K562 (cell line): ENCODE data around the gene ATAD3B. TPM values are rescaled to one million over a fixed set of nuclear protein-coding genes. Genes with fewer than 3 reads are reported as not detected.

Source experiments
- CBX5 ChIP-seq: IDR thresholded peaks from 2 replicates; pipeline ENCODE4 v1.6.1; 2014; ENCODE audit warnings: low read depth, borderline replicate concordance
- E2F3 ChIP-seq: fragments of 250-450 bp; sonication (Bioruptor Pico); IDR thresholded peaks from 2 replicates; pipeline ENCODE4 v1.4.0; 2020; ENCODE audit warnings: mild to moderate bottlenecking
- ILK ChIP-seq: fragments of 450-650 bp; IDR thresholded peaks from 2 replicates; pipeline ENCODE4 v1.6.1; 2016; ENCODE audit warnings: missing genetic modification characterization, low read depth, mild to moderate bottlenecking, missing compliant biosample characterization, moderate library complexity, borderline replicate concordance
- KAT7 ChIP-seq: sonication (generic); formaldehyde crosslinking; IDR thresholded peaks from 2 replicates; pipeline ENCODE4 v1.8.0; 2022; ENCODE audit warnings: missing genetic modification reagents, mild to moderate bottlenecking, borderline replicate concordance
- MCM2 ChIP-seq: fragments of 450-650 bp; IDR thresholded peaks from 2 replicates; pipeline ENCODE4 v1.6.1; 2017; ENCODE audit warnings: low read depth, mild to moderate bottlenecking
- MEF2D ChIP-seq: conservative IDR thresholded peaks from 2 replicates; pipeline ENCODE4 v1.6.1; 2016; ENCODE audit warnings: low read depth, missing genetic modification characterization, missing compliant biosample characterization
- NCOA6 ChIP-seq: fragments of 450-650 bp; IDR thresholded peaks from 2 replicates; pipeline ENCODE4 v1.6.1; 2017; ENCODE audit warnings: mild to moderate bottlenecking
- NRF1 ChIP-seq, 2 experiments: fragments of 450-650 bp; IDR thresholded peaks in 1 of 2; conservative IDR thresholded peaks in 1 of 2; 2 replicates each; pipeline ENCODE4 v1.6.1; 2014; ENCODE audit warnings: mild to moderate bottlenecking in 2 of 2
- PHF8 ChIP-seq: fragments of 200-600 bp; sonication (generic); IDR thresholded peaks from 2 replicates; pipeline ENCODE4 v1.6.1; 2012; ENCODE audit warnings: mixed run types, mild to moderate bottlenecking, inconsistent platforms, low read length, moderate library complexity, borderline replicate concordance
- PRMT5 ChIP-seq: sonication (generic); formaldehyde crosslinking; IDR thresholded peaks from 2 replicates; pipeline ENCODE4 v1.5.0; 2020; ENCODE audit warnings: missing genetic modification reagents
- SIN3A ChIP-seq, 2 experiments: fragments of 150-350 bp in 1 of 2; IDR thresholded peaks; 2 replicates each; pipeline ENCODE4 v1.6.1; 2011 to 2016; ENCODE audit warnings: borderline replicate concordance in 2 of 2, low read depth in 2 of 2, low read length in 2 of 2, mild to moderate bottlenecking in 2 of 2, moderate library complexity in 2 of 2; ENCODE audit not compliant: control insufficient read depth in 1 of 2
- SPI1 ChIP-seq: IDR thresholded peaks from 2 replicates; pipeline ENCODE4 v1.6.1; 2011; ENCODE audit warnings: low read depth, low read length, control low read depth, borderline replicate concordance
- ZNF668 ChIP-seq: fragments of 250-450 bp; sonication (Bioruptor Pico); IDR thresholded peaks from 2 replicates; pipeline ENCODE4 v1.8.0; 2022; ENCODE audit warnings: mild to moderate bottlenecking, inconsistent platforms
- polyA plus RNA-seq, 8 experiments: library from polyadenylated mRNA; depleted of rRNA in 4 of 8; stranded (reverse) in 5 of 8; unstranded in 3 of 8; fragments of >200 nt; fragmentation: Nextera tagmentation in 2 of 8; fragmentation: Illumina TruSeq in 1 of 8; extraction: Ambion mirVana in 2 of 8; extraction: Trizol in 1 of 8; gene quantifications; 2 replicates each; pipeline versions ENCODE4 v1.2.1 to v1.2.3, GENCODE V29; 2011 to 2014; ENCODE audit warnings: inconsistent platforms in 1 of 8, missing spikeins in 1 of 8
- total RNA-seq, 7 experiments: library from RNA; depleted of rRNA in 6 of 7; stranded (reverse); fragments of >200 nt in 6 of 7; fragmentation: Illumina TruSeq in 2 of 7; extraction: Trizol in 2 of 7; gene quantifications; 2 replicates each; pipeline versions ENCODE4 v1.2.1 to v1.2.3, GENCODE V29; 2011 to 2021; ENCODE audit warnings: low replicate concordance in 1 of 7
- TF ChIP-seq, protein P1 (sequence below): IDR thresholded peaks from 3 replicates; pipeline ENCODE4 v1.6.1; 2011; ENCODE audit warnings: borderline replicate concordance, mild to moderate bottlenecking, moderate library complexity; ENCODE audit not compliant: insufficient read length; ENCODE audit errors: extremely low read depth
- TF ChIP-seq, protein P2 (sequence below): fragments of 250-450 bp; sonication (Bioruptor Pico); IDR thresholded peaks from 2 replicates; pipeline ENCODE4 v1.9.0; 2021; ENCODE audit warnings: mild to moderate bottlenecking
- TF ChIP-seq, protein P3 (sequence below): fragments of 450-650 bp; IDR thresholded peaks from 2 replicates; pipeline ENCODE4 v1.6.1; 2016; ENCODE audit warnings: low read depth

The ATAD3B gene
- total and polyA plus RNA-seq, 9 of the 15 experiments (the other 6 are each of a cell fraction or from before 2014, with no cell fraction given): 0.07 to 113 (median 27.7) TPM

DNA sequence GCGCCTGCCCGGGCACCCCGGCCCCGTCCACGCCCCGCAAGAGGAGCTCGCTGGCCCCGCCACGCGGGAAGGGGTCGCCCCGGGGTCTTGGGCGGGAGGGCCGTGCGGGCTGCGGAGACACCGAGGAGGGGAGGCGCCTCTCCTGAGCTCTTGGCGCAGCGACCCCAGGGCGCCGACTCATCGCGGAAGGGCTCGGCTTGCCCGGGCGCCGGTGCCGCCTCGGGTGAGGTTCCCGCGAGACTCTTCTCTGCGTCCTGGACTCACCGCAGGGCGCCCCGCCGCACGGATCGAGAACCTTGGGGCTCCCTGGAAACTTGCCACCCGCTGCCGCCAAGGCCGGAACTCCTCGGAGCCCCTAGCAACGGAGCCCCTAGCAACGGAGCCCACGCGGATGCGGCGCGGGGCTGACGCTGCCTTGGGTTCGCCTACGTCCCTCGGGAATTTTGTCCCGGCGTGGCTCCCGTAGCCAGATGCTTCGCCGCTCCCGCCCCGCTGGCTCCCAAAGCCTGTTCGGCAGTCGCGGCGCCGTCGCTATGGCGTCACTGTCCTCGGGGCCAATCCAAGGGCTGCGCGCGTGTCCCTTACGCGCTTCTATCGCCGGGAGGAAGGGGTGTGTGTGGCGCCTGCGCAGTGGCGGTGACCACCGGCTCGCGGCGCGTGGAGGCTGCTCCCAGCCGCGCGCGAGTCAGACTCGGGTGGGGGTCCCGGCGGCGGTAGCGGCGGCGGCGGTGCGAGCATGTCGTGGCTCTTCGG lies 40.1 kb downstream of the ATAD3B start, which contains the start of gene ATAD3A (continued):
- TF ChIP-seq, protein P1, sequence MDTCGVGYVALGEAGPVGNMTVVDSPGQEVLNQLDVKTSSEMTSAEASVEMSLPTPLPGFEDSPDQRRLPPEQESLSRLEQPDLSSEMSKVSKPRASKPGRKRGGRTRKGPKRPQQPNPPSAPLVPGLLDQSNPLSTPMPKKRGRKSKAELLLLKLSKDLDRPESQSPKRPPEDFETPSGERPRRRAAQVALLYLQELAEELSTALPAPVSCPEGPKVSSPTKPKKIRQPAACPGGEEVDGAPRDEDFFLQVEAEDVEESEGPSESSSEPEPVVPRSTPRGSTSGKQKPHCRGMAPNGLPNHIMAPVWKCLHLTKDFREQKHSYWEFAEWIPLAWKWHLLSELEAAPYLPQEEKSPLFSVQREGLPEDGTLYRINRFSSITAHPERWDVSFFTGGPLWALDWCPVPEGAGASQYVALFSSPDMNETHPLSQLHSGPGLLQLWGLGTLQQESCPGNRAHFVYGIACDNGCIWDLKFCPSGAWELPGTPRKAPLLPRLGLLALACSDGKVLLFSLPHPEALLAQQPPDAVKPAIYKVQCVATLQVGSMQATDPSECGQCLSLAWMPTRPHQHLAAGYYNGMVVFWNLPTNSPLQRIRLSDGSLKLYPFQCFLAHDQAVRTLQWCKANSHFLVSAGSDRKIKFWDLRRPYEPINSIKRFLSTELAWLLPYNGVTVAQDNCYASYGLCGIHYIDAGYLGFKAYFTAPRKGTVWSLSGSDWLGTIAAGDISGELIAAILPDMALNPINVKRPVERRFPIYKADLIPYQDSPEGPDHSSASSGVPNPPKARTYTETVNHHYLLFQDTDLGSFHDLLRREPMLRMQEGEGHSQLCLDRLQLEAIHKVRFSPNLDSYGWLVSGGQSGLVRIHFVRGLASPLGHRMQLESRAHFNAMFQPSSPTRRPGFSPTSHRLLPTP: no peak
- TF ChIP-seq, protein P2, sequence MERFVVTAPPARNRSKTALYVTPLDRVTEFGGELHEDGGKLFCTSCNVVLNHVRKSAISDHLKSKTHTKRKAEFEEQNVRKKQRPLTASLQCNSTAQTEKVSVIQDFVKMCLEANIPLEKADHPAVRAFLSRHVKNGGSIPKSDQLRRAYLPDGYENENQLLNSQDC (CRISPR knock-in tag): peak; percentile 5; the same call in 1 of the 2 replicates
- TF ChIP-seq SIN3A (IDR thresholded peaks at IDR 0.05; ENCODE audit: borderline replicate concordance in 2 of 2, control insufficient read depth in 1 of 2, low read depth in 2 of 2, low read length in 2 of 2): peak; percentile 82 to 94; a peak in 3 of 4 replicates
- TF ChIP-seq NRF1 (conservative IDR thresholded peaks at IDR 0.05 in 1 of 2, IDR thresholded peaks at IDR 0.05 in 1 of 2): peak; percentile 98
- TF ChIP-seq NCOA6: no peak
- TF ChIP-seq SPI1: no peak
- TF ChIP-seq E2F3 (CRISPR knock-in tag): peak; percentile 80
- no peak for TF ChIP-seq PRMT5 (CRISPR knock-in tag)
- peak; percentile 91; the same call in 1 of the 2 replicates for TF ChIP-seq KAT7 (CRISPR knock-in tag)
- TF ChIP-seq MCM2: no peak
- no peak for TF ChIP-seq ZNF668
- no peak for TF ChIP-seq CBX5
- TF ChIP-seq MEF2D (tag): no peak
- no peak for TF ChIP-seq ILK (tag)
- TF ChIP-seq PHF8: peak; percentile 92
- TF ChIP-seq, protein P3, sequence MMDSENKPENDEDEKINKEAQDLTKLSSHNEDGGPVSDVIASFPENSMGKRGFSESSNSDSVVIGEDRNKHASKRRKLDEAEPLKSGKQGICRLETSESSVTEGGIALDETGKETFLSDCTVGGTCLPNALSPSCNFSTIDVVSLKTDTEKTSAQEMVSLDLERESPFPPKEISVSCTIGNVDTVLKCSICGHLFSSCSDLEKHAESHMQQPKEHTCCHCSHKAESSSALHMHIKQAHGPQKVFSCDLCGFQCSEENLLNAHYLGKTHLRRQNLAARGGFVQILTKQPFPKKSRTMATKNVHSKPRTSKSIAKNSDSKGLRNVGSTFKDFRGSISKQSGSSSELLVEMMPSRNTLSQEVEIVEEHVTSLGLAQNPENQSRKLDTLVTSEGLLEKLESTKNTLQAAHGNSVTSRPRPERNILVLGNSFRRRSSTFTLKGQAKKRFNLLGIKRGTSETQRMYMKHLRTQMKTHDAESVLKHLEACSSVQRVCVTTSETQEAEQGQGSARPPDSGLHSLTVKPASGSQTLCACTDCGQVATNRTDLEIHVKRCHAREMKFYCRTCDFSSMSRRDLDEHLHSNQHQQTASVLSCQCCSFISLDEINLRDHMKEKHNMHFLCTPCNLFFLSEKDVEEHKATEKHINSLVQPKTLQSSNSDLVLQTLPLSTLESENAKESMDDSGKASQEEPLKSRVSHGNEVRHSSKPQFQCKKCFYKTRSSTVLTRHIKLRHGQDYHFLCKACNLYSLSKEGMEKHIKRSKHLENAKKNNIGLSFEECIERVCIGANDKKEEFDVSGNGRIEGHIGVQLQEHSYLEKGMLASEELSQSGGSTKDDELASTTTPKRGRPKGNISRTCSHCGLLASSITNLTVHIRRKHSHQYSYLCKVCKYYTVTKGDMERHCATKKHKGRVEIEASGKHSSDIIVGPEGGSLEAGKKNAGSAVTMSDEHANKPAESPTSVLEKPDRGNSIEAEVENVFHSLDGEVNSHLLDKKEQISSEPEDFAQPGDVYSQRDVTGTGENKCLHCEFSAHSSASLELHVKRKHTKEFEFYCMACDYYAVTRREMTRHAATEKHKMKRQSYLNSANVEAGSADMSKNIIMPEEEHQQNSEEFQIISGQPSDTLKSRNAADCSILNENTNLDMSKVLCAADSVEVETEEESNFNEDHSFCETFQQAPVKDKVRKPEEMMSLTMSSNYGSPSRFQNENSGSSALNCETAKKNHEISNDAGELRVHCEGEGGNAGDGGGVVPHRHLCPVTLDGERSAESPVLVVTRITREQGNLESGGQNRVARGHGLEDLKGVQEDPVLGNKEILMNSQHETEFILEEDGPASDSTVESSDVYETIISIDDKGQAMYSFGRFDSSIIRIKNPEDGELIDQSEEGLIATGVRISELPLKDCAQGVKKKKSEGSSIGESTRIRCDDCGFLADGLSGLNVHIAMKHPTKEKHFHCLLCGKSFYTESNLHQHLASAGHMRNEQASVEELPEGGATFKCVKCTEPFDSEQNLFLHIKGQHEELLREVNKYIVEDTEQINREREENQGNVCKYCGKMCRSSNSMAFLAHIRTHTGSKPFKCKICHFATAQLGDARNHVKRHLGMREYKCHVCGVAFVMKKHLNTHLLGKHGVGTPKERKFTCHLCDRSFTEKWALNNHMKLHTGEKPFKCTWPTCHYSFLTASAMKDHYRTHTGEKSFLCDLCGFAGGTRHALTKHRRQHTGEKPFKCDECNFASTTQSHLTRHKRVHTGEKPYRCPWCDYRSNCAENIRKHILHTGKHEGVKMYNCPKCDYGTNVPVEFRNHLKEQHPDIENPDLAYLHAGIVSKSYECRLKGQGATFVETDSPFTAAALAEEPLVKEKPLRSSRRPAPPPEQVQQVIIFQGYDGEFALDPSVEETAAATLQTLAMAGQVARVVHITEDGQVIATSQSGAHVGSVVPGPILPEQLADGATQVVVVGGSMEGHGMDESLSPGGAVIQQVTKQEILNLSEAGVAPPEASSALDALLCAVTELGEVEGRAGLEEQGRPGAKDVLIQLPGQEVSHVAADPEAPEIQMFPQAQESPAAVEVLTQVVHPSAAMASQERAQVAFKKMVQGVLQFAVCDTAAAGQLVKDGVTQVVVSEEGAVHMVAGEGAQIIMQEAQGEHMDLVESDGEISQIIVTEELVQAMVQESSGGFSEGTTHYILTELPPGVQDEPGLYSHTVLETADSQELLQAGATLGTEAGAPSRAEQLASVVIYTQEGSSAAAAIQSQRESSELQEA: peak; percentile 100
